C1 segment of cervical spinal cord (tissue), 14 donors: ENCODE data around the gene GABRB3.

Source experiments
- DNase-seq, 14 donors: peaks; one replicate each; lab custom pipeline; 2025; lab: John Stamatoyannopoulos, UW

The GABRB3 gene

DNA sequence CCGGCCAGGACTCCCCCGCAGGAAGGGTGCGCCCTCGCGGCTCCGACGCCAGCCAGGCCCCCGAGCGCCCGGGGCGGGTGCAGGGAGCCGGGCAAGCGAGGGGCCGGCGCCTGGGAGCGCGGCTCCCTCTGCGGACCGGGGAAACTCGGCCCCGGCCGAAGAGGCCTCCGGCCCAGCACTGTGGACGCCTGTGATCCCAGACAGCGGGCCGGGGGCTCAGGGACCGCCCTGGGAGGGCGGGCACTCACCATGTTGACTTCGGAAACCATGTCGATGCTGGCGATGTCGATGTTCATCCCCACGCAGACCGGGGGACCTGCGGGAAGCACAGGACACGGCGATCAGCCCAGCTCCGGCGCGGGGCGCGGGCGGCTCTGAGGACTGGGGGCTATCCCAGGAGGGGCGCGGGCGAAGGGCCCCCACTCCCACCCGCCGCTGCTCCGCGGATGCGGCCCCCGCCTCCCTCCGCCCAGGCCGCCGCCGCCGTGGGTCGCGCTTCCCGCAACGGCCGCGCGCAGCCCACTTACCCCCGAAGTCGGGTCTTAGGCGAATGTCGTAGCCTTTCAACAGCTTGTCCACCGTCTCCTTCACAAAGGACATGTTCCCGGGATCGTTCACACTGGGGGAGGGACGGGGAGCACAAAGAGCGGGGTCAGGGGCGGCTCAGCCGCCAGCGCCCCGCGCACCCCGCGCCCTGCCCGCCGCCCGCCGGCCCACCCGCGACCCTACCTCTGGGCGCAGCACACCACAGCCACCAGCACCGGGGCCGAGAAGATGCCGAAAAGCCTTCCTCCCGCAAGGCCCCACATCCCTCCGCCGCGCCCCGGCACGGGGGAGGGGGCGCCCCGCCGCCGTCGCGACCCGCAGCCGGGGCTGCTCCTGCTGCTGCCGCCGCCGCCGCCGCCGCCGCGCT lies at the start of gene GABRB3:
Gene GABRB3 (minus strand): TSS at position 913 of the 913 bp plus-strand sequence.
- peak in 4 of 14 donors; percentile 2 to 52 (median 26) for DNase-seq

DNA sequence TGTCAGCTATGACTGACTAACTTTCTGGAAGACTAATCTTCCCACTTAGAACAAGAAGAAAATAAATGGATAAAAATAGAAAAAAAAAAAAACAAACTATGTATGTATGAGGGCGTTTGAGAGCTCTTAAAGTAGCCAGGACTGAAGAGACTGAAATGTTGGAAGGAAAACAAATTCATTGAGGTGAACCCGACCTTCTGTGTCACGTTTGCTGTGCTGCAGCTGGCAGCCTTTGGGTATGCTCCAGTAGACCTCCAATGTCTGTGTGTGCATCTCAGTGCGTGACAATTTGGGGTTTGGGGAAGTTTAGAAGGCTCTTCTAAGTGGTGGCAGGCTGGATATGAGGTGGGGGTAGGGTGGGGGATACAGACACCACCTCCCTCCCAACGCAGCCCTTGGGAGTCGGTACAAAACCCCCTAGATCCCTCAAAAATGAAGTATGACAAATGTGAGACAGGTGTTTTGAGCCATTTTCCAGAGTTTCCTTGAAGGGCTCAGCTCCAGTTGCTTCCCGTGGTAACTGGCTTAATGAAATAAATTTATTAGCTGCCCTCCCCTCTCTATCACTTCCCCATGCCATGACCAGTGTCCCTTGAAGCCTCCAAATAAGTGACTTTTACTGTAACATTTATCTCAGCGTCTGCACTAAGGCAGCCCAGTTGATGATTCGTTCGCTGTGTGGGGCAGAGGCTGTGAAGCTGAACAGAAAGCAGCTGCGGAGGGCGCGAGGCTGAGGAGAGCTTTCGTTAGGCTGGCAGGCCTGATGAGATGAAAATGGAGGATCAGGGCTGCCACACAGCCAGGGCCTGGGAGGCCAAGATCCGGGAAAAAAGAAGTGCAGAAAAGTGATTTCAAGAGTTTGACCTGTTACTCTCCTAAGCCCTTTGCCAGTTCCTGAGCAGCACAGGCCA lies 34.9 kb upstream of the GABRB3 start:
- DNase-seq = no peak

DNA sequence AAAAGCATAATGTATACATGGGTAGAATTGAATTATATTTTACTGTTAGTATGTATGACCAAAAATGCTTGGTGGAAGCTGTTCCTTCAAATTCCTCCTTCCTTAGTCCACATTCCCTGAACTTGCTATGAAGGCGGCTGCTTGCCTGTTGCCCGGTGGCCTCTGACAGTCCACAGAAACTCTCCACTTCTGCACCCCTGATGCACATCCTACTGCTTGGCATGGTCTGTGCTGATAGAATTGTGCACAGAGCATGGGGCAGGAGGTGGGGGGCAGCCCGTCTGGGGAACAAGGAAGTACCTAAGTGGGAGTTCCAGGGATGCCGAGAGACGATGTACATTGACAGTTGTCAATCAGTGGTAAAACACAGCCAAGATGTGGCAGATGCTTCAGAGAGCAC lies 33.7 kb upstream of the GABRB3 start:
- no peak for DNase-seq

DNA sequence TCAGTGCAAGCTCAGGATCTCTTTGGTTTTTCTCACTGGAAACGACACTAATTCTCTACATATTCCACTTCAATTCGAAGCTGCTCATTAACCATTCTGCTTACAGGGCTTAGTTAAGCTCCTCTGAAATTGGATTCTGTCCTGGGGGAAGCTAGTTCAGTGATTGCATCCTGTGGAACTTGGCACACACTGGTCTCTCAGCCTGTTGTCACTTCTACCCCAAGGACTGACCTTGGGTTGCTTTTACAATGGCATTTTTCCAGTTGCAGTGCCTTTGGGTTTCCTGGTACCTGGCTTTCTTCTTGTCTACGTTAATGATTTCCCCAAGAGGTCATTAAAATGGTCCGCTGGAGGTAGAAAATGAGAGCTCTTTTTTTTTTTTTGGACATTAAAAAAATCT lies 33.3 kb upstream of the GABRB3 start:
- DNase-seq = no peak

DNA sequence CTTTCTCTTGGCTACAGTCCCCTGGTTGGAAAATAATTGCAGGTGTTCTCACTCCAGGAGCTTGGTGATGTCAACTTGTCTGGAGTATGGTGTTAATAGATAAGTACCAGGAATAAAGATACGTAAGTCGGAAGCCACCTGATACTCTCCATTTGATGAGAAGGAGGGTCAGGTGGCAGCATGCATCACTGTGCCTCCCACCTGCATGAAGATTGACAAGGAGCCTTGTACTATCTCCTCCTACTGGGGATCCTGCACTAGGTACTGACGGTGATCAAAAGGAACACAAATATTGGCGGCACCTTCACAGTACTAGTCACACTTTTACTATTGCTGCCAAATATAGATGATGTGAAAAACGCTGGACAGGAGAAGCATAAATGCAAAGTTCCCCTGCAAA lies 32.6 kb upstream of the GABRB3 start:
- DNase-seq = no peak

DNA sequence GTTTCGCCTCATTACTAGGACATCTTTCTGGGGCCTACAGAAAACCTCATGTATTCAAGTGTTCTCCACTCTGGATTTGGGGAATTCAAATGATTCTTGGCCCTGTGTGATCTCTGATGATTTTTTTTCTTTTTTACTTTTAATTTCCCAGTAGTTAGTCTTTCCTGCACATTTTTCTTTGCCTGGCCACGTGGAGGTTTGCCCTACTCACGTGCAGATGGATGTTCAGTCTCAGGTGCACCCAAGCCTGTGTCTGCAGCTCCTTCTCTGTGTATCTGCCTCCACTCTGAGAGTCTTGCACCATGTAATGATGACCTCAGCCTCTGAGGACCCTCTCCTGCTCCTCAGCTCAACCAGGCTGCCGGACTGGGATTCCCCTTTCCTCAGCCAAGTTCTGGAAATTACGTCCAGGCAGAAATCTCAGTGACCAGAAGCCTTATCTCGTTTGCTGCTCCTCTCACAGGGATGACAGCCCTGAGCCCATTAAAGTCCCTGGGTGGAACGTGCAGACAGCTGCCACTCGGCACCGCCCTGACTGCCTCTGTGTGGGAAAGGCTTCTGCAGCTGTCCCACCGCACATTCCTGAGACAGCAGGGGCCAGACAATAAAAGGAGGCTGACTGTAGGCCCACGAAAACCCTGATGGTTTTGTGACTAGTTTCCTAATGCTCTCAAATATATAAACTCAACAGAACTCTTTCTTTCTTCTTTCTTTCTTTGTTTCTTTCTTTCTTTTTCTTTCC lies 31.4 kb upstream of the GABRB3 start:
- DNase-seq = no peak

DNA sequence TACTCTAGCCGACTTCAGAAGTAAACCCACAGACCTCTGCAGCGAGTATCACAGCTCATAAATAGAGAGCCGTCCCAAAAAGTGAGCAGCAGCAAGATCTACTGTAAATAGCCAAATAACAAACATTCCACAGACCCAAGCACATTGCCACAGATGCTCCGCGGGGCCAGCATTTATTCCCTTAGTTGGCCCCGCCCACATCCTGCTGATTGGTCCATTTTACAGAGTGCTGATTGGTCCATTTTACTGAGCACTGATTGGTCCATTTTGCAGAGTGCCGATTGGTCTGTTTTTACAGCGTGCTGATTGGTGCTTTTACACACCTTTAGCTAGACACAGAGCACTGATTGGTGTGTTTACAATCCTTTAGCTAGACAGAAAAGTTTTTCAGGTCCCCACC lies 17.3 kb upstream of the GABRB3 start:
- no peak for DNase-seq

DNA sequence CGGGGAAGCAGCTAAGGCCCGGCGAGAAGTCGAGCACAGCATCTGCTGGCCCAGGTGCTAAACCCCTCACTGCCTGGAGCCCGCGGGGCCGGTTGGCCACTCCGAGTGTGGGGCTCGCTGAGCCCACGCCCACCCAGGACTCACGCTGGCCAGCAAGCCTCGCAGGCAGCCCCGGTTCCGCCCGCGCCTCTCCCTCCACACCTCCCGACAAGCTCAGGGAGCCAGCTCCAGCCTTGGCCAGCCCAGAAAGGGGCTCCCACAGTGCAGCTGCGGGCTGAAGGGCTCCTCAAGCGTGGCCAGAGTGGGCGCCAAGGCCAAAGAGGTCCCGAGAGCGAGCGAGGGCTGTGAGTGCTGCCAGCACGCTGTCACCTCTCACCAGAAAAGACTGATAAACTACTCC lies 8.9 kb upstream of the GABRB3 start:
- no peak for DNase-seq

DNA sequence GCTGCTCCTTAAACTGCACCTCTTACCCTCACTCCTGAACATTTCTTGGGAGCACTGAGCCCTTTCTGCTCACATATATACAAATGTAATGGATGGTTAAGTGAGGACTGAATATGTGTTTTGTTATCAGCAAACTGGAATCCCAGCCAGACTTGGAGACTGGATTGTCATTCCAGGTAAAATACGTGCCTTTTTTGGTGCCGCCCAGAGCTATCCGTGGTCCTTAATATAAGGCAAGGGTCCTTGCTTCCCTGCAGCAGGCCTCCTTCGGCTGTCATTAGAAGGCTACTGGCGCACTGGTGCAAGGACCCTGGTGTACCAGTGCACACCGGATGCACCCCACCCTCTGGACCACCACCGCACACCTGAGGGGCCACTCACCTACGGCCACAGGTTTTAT lies 1.1 kb upstream of the GABRB3 start:
- DNase-seq = no peak

DNA sequence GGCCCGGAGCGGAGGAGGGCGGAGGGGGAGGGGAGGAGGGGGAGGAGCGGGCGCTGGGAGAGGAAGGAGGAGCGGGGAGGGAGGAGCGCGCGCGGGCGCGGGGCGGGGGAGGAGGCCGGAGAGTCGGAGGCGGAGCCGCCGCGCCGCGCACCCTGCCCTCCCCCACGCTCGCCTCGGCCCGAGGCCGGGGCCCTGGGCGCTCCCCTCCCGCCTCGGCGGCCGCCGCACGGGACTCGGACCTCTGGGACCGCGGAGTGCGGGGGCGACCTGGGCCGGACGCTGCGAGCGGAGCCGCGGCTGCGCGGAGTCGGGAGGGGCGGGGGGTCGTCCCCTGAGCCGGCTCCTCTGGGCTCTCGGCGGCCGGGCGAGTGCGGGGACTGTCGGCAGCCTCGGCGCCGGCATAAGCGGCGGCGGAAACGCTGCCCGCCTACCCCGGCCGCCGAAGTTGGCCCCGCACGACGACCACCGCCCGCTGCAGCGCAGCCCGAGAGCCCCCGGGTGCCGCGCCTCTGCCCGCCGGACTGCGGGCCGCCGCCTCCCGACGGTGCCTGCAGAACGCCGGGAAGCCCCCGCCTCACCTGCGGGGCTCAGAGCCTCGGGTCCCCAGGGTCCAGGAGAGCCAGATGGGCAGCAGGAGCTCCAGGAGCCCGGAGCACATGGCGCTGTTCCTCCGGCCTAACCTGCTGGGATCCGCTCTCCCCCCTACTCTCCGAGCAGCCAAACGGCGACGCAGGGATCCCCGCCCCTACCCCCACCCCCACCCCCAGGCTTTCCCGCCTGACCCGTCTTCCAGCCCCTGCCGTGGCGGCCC lies 406 bp upstream of the GABRB3 start:
- DNase-seq = peak in 9 of 14 donors; percentile 1 to 80 (median 22)

DNA sequence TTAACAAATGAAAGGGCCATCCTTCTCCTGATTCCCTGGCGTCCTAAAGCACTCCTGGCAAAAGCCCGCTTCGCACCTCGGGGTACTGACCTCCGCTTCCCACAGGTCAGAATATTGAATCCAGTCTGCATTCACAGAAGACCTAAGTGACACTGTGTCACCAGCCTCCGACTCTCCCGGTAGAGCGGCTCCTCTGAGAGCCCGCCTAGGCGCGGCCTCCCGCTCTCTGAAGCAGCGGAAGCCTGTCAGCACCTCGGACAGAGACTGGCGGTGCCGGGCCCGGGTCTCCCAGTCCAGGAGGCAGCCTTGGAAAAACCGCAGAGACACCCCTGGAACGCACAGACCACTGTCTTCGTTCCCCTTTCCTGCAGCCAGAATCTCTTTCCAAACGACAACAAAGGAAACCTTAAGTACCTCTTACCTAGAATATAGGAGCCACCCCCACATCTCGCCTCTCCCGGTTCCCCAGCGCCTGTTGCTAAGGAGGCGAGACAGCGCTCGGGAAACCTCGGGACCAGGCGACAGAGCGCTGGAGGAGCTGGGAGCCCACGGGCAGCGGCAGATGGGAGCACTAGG lies 1.2 kb downstream of the GABRB3 start:
- peak in 9 of 14 donors; percentile 11 to 58 (median 32) for DNase-seq

DNA sequence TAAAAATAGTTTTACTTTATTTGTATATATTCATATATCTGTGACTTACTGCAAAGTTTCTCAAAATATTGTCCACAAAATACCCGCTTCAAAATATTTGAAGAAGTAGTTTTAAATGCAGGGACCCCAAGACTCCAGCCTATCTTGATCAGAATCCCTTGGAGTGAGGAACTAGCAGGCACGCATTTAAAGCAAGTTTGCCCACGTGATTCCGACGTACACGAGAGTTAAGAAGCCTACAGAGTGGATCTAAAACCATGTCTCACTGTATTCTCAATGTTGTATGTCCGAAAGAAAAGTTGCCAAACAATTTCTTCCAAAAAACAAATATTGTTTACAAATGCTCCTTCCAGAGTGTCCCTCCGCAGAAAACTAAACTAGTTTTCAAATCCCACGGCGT lies 1.7 kb downstream of the GABRB3 start:
- DNase-seq = peak in 1 of 14 donors; percentile 25

DNA sequence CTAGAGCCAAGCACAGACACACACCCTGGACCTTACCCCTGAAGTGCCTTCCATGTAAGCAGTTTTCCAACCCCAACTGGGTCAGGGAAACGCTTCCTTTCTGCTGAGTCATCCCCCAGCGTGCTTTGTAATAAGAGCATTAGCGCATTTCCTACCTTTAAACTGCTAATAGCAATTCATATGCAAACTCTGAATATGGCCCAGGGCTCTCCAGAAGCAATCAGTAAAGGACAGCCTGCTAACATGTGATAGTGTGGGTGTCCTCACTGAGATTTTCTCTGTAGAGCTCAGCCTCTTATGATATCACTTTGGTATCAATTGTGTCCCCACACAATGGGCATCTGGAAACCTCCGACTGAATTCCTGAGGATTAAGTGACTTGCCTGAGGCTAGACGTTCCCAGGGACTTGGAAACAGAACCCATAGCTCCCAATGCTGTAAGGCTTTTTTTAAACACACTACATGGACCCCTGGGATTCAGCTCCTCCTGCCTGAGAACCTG lies 5.6 kb downstream of the GABRB3 start:
- DNase-seq = no peak

DNA sequence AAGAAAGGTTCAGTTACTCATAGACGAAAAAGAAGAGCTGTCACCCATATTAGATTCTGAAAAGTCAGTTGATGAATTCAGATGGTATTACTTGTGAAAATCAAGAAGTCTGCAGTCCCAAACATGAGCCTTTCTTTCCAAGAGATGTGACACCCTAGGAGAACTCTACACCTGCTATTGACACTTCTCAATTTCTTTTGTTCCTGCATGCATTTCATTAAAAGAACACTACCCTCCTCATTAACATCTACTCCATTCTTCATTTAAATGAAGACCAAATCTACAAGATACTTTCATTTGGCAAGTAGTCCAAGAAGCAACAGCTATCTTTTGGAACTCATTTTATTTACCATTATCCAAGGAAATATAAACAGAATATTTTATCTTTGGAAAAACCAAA lies 6.6 kb downstream of the GABRB3 start:
- DNase-seq = no peak

DNA sequence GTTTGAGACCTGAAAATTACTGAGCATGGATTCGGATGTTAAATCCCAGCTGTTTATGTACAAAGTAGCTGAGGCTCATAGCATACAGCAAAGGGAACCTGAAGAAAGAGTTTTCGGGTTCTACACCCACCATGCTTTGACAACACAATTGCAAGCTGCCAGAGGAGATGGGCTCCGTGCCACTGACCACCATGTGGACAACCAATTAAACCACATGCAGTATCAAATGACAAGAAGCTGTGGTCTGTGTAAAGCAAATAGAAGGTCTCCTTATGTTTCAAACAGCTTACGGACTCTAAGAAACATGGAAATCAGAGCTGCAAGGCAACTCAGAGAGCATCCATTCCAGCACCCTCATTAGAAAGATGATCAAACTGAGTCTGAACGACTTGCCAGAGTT lies 12.9 kb downstream of the GABRB3 start:
- DNase-seq = no peak

DNA sequence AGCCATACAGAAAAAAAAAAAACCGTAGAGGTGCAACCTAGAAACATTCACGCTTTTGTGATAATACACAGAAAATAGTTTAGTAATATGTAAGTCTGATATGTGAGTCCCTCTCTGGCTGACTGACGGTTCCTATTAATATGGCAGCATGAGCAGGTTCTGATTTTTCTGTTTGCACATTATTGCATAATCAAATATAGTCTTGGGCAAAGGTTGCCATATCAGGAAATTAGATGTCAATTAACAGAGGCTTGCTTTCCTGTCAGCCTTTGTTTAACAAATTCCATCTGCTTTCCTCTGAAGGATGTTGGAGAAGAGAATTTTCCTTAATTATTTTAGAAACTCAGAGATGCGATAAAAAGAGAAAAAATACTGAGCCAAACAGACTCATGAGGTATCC lies 14.8 kb downstream of the GABRB3 start:
- no peak for DNase-seq

DNA sequence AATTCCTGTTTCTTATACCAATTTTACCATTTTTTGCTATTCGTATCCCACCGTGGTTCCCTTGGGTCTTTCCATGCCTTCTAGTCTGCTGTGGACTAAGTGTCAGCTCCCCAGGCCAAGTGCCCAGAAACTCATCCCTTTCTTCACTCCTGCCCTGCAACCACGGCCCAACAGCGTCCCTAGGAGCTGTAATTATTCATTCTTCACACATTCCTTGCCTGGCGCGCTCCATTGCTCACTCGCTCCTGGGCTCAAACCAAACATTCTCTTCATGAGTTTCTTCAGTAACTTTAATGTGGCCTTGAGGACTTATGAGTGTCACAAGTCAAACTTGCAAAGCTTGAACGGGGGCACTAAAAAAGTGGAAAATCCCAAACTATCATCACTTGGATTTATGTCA lies 15.7 kb downstream of the GABRB3 start:
- peak in 1 of 14 donors; percentile 6 for DNase-seq

DNA sequence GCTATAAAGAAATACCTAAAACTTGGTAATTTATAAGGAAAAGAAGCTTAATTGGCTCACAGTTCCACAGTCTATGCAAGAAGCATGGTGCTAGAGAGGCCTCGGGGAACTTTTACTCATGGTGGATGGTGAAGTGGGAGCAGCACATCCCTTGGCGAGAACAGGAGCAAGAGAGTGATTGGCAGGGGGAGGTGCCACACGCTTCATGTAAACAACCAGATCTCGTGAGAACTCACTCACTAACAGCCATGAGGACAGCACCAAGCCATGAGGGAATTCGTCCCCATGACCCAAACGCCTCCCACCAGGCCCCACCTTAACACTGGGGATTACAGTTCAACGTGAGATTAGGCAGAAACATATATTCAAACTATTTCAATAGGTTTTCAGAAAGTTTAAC lies 28.0 kb downstream of the GABRB3 start:
- DNase-seq = no peak

DNA sequence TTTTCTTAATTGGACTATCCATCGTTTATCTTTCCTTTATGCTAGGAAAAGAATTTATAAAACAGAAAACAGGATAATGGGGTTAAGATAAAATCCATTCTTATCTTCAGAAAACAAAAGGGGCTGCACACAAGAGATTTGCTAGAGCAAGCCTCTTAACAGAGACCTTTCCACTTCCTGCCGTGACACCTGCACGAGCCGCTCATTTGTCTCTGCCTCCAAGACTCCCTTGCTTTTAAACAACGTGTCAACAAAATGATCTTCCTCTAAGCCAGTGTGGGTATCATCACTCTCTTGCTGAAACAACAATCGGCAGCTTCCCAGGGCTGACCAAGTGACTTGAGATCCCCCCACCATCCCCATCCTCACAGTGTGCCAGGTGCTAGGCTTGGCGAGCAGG lies 33.1 kb downstream of the GABRB3 start:
- DNase-seq = no peak

DNA sequence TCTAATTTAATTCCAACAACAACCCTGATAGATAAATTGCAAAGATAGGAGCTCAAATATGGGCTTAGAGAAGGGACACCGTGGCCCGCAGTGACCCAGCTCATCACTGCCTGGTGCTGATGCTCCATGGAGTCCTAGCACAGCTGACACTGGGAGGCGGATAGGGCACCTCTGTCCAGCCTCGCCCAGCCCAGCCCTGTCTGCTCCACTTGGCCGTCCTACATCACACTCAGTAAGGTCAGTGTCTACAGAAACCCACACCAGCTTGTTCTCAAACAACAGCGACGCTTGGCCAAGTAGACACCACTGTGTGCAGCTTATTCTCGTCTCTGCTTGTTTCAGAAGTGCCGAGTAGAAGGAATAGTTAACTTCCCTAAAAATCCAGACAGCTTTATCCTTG lies 33.9 kb downstream of the GABRB3 start:
- no peak for DNase-seq
